Activated CD4-positive, alpha-beta T cell treated with anti-CD3 and anti-CD28 coated beads, Interleukin-2, amount 50 U/mL, for 4 hours (primary cell): Measurements from ENCODE around the gene FAM171A1.

Source experiments
- DNase-seq, 2 experiments: peaks; one replicate each; pipeline ENCODE4 v3.0.0-alpha.2; 2020

FAM171A1 gene

DNA sequence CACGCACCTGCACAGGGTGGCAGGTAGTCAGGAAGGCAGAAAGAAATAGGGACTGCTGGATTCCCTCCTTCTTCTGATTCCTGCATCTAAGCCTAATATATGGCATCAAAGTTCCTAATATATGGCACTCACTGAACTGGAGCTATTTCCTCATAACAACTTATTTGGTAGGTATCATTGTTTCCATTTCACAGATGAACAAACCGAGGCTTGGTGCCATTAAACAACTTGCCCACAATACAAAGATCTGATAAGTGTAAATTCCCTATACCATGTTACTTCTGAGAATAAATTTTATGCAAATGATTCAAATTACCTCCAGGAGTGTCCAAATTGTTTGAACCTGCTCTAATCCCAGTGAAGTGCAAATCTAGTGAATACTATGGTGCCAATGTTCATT, 2.1 kb upstream of the FAM171A1 start:
- no peak for DNase-seq

DNA sequence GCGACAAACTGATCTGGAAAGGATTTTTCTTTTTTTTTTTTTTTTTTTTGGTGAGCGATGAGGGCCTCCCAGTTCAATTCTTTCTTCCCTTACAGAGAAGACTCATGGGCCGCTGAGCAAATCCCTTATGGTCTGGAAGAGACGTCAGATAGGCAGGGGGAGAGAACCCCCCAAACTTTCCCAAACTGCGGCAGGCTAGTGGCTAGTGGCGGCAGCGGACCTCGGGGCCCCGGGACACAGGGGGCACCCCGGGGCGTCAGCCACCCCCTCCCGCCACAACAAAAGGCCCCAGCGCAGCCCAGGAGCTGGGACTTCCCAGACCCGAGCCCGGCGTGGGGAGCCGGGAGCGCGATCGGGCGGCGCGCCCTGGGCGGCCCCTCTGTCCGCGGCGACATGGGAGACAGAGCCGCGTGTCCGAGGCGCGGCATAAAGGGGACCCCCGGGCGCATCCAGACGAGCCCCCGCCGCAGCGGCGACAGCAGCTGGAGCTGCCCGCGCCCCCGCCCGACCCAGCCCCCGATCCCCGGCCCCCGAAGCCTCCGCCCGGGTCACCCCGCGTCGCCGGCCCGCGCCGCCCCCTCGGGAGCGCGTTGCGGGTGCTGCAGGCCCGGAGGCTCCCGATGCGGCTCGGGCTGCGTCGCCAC, 755 bp downstream of the FAM171A1 start:
- peak in 1 of 2 experiments; percentile 6 for DNase-seq

DNA sequence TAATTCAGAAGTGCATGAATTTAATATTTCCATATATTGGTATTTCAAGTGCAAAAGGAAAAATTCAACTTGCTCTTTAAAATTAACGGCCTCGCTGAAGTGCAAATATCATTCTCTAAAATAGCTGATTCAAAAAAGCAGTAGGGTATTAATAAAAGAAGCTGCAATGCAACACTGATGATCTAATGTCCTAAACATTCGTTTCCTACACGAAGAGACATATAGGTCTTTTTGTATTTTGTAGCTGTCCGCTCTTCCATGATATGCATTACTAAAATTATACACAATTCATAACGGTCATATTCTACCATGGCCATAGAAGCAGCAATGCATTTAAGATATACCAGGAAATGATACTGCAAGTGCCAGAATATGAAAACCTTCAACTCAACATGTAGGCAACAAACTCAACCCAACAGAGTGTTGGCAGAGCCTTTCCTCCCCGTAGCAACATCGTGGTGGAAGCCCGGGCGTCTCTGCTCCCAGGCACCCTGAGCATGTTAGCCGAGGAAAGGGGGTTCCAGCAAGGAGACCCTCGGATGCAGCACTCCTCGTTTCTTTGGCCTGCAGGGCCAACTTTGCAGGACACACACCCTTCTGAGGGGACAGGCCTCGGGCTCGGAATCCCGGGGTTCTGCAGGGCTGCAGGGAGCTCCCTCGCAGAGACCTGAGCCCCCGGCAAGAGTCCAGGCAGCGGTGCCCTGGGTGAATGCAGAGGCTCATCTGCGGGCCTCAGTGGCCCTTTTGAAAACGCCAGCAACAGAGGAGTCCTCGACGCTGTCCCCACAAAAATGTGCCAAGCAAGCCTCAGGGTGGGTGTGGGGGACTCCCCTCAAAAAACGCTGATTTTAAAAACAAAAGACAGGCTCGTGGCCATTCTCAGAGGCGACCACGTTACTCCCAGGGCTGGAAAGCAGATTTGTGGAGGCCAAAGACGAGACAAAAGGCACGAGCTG, 1.6 kb downstream of the FAM171A1 start:
- no peak for DNase-seq

DNA sequence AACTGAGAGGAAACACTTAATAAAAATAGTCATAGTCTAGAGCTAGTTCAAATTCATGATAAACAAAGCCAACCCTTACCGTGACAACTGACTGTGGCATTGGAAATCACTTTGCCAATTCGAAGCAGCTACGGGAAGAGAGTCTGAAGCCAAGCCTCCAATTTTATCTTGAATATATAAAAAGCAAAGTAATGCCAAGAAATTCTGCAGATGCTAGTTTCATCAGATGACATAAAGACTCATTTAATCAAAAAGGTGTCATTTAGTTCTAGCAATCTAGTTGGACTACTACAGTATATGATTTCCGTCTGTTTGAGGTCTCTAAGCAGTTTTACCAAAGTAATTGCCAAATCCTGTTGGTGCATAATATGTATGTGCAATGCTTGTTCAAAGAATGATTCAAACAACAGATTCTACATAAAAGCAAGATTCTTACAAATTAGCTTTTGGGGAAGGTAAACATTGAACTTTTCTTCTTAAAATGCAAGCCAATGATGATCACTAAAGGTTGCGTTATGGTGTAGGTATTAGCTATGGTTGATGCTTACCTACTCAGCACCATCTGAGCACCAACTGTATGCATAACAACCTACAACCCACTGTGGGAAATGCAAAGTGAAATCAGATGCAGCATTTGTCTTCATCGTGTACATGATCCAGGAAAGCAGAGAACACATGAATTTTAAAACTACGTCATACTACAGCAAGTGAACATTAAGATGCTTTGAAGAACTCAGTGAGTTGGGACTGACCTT, 2.8 kb downstream of the FAM171A1 start:
- DNase-seq = no peak

DNA sequence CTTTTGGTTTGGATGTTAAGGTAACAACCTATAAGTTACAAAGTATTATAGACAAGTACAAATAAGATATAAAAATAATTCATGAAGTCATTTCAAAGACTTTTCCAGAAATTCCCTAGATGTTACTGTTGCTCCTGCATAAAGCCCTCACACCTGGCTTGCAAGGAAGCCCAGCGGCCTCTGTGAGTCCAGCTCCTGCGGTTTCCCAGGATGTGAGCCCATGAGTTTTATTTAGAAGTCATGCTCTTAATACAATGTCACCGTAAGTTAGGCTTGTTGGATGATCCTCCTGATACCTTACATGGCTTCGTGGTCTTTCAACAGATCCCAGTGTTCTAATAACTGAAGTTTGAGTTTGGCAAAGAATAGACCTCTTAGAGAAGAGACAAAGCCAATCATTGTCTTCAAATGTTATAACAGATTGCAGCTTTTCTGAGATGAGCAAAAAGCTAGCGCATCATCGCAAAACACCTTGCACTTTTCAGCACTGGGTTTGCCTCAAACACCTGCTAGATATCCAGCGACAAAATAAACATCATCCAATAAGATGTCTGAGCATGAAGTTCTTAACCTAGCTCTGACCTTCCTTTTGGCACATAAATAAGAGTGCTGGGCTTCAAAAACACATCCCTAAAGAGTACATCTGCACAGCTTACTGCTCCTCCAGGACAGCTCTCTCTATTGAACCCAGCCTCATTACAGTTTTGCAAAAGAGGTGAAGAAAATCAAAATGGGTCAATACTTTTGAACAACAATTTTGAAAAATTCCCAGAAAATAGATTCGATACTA, 3.6 kb downstream of the FAM171A1 start:
- no peak for DNase-seq

- no peak for DNase-seq
Measured at GRCh38 chr10:15365692-15366091, 5.4 kb downstream of the FAM171A1 start.

DNA sequence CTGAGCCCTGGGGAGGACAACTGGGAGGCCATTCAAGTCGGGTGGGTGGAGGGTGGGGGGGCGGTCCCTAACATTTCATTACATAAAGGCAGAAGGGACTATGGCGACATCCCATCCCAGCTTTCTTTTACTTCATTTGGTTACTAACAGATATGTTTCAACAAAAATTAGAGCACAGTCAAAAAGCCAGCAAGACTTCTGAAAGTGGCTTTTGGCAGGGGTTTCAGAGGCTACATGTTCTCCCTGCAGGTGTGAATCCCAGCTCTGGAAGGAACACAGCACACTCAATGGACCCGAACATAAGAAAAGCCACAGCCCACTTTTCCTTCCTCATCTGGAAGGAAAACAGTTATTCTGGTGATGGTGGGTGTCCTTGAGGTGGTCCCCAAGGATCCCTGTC, 7.1 kb downstream of the FAM171A1 start:
- DNase-seq = no peak

GRCh38 chr10:15363031-15363430, 8.1 kb downstream of the FAM171A1 start:
- DNase-seq = no peak

DNA sequence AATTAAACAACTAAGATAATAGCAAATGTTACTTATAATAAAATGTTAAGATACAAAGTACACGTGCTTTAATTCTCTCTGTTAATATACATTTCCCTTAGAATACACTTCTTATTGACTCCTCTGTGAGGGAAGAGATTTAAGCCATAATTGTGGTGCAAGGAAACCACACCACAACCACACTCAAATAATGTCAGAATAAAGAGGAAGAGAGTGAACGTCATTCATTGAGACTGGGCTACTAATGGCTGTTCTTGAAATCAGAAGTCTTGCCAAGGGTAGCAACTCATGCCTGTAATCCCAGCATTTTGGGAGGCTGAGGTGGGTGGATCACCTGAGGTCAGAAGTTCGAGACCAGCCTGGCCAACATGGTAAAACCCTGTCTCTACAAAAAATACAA, 10.0 kb downstream of the FAM171A1 start:
- no peak for DNase-seq

DNA sequence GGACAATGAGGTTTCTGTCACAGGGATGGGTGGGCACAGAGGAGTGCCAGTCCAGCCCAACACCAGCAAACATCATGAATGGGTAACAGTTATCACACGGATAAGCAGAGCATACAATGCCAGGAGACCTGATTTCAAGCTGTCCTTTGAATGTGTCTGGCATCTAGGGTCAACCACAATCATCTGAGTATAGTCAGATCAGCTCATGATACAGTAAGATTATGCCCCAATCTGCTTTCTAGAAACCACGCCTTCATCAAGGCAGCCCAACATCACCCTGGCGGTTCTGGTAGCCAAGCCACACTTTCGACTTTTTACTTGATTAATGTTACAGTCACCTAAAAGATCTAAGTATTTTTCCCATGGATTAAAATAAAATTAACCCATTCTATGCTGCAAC, 10.5 kb downstream of the FAM171A1 start:
- no peak for DNase-seq

DNA sequence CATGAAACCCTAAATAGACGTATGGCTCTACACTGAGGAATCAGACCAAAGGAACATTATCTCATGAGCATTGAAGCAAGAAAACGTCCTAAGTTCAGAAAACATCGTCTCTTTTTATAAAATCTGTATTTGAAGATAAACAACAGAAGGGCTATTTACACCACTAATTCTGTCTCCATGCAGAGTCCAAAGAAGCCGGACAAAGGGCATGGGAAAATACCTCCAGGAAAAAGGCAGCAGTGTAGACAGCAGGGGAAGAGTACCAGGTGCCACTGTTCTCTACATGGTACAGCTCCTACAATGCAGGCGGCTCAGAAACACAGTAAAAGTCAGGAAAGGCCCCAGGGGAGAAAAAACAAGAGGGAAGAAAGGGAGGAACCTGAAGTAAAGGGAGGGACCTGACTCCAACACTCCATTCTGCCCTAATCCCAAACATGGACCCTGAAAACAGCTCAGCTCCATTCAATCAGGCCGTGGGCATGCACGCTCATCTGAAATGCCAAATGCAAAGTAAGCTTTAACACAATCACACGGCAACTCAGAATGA, 17.5 kb downstream of the FAM171A1 start:
- no peak for DNase-seq

DNA sequence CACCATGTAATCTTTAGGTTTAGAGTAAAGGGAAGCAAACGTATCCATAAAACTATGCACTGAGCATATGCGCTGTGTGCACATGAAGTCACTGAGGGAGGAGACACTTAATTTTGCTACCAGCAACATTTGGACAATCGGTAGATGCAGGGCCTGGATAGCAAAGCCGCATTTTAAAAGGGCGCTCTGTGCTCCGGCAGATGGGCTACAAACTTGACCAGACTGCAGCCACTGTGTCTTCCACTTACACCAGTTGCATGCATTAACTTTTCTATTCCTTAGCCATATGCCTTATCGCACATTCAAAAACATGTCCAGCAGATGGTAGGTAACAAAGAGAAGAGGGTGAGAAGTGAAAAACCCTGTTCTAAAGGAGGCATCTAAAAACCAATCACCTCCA, 18.3 kb downstream of the FAM171A1 start:
- no peak for DNase-seq

- no peak for DNase-seq
Measured at GRCh38 chr10:15352201-15352600, 18.9 kb downstream of the FAM171A1 start.

GRCh38 chr10:15351099-15351820, 19.8 kb downstream of the FAM171A1 start:
- no peak for DNase-seq

GRCh38 chr10:15349112-15349511, 22.0 kb downstream of the FAM171A1 start:
- no peak for DNase-seq

- DNase-seq = no peak
Measured at GRCh38 chr10:15348579-15348978, 22.5 kb downstream of the FAM171A1 start.

GRCh38 chr10:15347150-15347549, 23.9 kb downstream of the FAM171A1 start:
- DNase-seq = no peak

- no peak for DNase-seq
Measured at GRCh38 chr10:15346440-15347141, 24.5 kb downstream of the FAM171A1 start.

DNA sequence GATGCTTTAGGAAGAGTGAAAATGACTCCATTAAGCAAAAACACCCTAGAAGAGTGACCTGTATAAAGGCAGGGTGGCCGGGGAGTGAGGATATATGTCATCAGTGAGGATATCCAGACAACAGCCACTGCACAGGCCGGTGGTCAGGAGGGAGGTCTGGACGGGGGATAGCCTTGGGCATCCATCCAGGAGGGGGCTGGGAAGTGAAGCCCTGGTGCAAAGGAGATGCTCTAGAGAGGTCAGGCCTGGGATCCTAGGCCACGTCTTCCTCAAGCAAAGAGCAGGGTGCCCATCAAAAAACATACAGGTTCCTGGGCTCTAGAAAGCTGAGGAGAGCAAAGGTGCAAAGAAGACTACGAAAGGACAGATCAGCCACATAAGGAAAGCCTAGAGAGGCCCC, 25.6 kb downstream of the FAM171A1 start:
- DNase-seq = no peak

- DNase-seq = no peak
Measured at GRCh38 chr10:15344876-15345285, 26.2 kb downstream of the FAM171A1 start.
